ENCODE results near the gene BCL2L14. TPM values are rescaled to one million over a fixed set of nuclear protein-coding genes. Genes with fewer than 3 reads are reported as not detected.

The BCL2L14 gene
- polyA plus RNA-seq, 1 donor (not counting 4 experiments of a cell fraction or from before 2014, with no cell fraction given): not detected

DNA sequence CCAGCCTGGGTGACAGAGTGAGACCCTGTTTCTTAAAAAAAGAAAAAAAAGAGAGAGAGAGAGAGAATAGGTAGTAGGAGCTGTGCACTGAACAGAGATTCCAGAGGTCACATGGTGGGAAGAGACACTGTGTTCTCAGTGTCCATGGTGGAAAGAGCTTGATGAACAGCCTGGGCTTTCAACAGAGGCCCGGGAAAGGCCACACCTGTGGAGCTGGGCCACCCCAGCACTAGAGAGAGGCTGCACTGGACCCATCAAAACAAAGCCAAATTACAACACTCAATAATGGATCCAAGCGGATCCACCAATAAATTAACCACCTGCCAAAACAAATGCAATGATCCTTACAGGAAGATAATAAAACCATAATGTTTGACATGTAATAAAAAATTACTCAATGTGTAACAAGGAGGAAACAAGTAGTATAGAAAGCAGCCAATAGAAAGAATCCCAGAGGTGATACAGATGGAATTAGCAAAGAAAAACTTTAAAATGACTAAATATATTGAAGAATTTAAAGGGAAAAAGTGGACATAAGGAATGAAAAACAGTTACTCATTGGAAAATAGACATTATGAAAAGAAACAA is 44.8 kb upstream of the BCL2L14 start:
- Histone ChIP-seq H3K36me3 (ENCODE audit: control insufficient read depth in 2 of 2, extremely low read depth in 1 of 2, insufficient read depth in 2 of 2, low read length in 2 of 2) (no peaks in the 10 kb centered on the region), H2AFZ (ENCODE audit: control insufficient read depth, low read length) (no peak overlapping the region), H3K9ac (ENCODE audit: control insufficient read depth, extremely low read depth, insufficient read depth, low read length) (no peak overlapping the region), H3K4me2 (ENCODE audit: control insufficient read depth, extremely low read depth, insufficient read depth, low read depth, low read length) (no peak overlapping the region), H3K4me3 (ENCODE audit: control insufficient read depth in 2 of 3, extremely low read depth in 1 of 3, insufficient read depth in 2 of 3, low read depth in 1 of 3, low read length in 3 of 3) (no peak overlapping the region), H4K20me1 (ENCODE audit: control insufficient read depth, extremely low read depth, insufficient read depth, low read length) (no peaks in the 10 kb centered on the region), H3K27ac (ENCODE audit: control insufficient read depth, insufficient read depth, low read length) (no peak overlapping the region), H3K27me3 (ENCODE audit: control insufficient read depth, extremely low read depth, insufficient read depth, low read length) (no peaks in the 10 kb centered on the region), H3K9me3 (ENCODE audit: control insufficient read depth, low read depth, low read length) (no peaks in the 10 kb centered on the region), H3K9me1 (ENCODE audit: control insufficient read depth, extremely low read depth, insufficient read depth, low read length) (no peaks in the 10 kb centered on the region), H3K4me1 (ENCODE audit: control insufficient read depth, extremely low read depth, insufficient read depth, low read length) (no peaks in the 10 kb centered on the region), H3K79me2 (ENCODE audit: control insufficient read depth, insufficient read depth, low read length) (no peaks in the 10 kb centered on the region)
- TF ChIP-seq, protein P1, sequence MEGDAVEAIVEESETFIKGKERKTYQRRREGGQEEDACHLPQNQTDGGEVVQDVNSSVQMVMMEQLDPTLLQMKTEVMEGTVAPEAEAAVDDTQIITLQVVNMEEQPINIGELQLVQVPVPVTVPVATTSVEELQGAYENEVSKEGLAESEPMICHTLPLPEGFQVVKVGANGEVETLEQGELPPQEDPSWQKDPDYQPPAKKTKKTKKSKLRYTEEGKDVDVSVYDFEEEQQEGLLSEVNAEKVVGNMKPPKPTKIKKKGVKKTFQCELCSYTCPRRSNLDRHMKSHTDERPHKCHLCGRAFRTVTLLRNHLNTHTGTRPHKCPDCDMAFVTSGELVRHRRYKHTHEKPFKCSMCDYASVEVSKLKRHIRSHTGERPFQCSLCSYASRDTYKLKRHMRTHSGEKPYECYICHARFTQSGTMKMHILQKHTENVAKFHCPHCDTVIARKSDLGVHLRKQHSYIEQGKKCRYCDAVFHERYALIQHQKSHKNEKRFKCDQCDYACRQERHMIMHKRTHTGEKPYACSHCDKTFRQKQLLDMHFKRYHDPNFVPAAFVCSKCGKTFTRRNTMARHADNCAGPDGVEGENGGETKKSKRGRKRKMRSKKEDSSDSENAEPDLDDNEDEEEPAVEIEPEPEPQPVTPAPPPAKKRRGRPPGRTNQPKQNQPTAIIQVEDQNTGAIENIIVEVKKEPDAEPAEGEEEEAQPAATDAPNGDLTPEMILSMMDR (optimal IDR thresholded peaks at IDR 0.05 in 1 of 3, IDR thresholded peaks at IDR 0.05 in 1 of 3, conservative IDR thresholded peaks at IDR 0.05 in 1 of 3; ENCODE audit: extremely low read depth in 1 of 3, insufficient read depth in 2 of 3, low read length in 3 of 3): no peak
- TF ChIP-seq EZH2 (IDR thresholded peaks at IDR 0.05; ENCODE audit: low read length): no peak
- dilution Hi-C loops (cut with MboI; ENCODE audit: extremely low pct_ligation_motif_present, low sequenced_read_pairs): loop anchor here (25.0 kb wide), 1 partner anchor 439 kb away; no protein-coding TSS in a partner anchor
- FAIRE-seq (no peak), DNase-seq (ENCODE audit: low read depth, low spot score) (no peak)

DNA sequence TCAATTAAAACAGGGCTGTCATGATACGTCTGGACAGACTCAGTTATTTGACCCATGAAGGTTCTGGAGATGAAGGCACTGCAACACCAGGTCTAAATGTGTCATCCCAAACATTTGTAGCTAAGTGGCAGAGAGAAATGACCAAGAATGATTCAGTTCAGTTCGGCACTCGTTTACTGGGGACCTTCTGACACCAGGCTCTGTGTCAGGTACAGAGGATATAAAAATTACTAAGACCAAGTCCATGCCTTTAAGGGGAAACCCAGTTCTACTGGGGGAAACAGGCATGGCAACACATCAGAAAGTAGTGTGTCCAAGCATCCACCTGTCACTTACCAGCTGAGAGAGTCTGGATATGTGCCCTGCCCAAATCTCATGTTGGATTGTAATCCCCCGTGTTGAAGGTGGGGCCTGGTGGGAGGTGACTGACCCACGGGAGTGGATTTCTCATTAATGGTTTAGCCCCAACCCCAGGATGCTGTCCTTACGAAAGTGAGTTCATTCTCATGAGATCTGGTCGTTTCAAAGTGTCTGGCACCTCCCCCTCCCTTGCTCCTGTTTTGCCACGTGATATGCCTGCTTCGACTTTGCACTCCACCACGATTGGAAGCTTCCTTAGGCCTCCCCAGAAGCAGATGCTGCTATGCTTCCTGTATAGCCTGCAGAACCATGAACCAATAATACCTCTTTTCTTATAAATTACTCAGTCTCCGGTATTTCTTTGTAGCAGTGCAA is 41.9 kb upstream of the BCL2L14 start:
- dilution Hi-C loops (cut with MboI; ENCODE audit: extremely low pct_ligation_motif_present, low sequenced_read_pairs): loop anchor here (25.0 kb wide), 1 partner anchor 442 kb away; no protein-coding TSS in a partner anchor
- Histone ChIP-seq H3K4me3 (ENCODE audit: control insufficient read depth in 2 of 3, extremely low read depth in 1 of 3, insufficient read depth in 2 of 3, low read depth in 1 of 3, low read length in 3 of 3) (no peak overlapping the region), H3K9me1 (ENCODE audit: control insufficient read depth, extremely low read depth, insufficient read depth, low read length) (no peaks in the 10 kb centered on the region), H2AFZ (ENCODE audit: control insufficient read depth, low read length) (no peak overlapping the region), H3K36me3 (ENCODE audit: control insufficient read depth in 2 of 2, extremely low read depth in 1 of 2, insufficient read depth in 2 of 2, low read length in 2 of 2) (no peaks in the 10 kb centered on the region), H3K9me3 (ENCODE audit: control insufficient read depth, low read depth, low read length) (no peaks in the 10 kb centered on the region), H3K4me2 (ENCODE audit: control insufficient read depth, extremely low read depth, insufficient read depth, low read depth, low read length) (no peak overlapping the region), H3K79me2 (ENCODE audit: control insufficient read depth, insufficient read depth, low read length) (no peaks in the 10 kb centered on the region), H4K20me1 (ENCODE audit: control insufficient read depth, extremely low read depth, insufficient read depth, low read length) (no peaks in the 10 kb centered on the region), H3K27me3 (ENCODE audit: control insufficient read depth, extremely low read depth, insufficient read depth, low read length) (no peaks in the 10 kb centered on the region), H3K9ac (ENCODE audit: control insufficient read depth, extremely low read depth, insufficient read depth, low read length) (no peak overlapping the region), H3K27ac (ENCODE audit: control insufficient read depth, insufficient read depth, low read length) (no peak overlapping the region), H3K4me1 (ENCODE audit: control insufficient read depth, extremely low read depth, insufficient read depth, low read length) (peaks cover 11% of the 10 kb centered on the region)
- no peak for FAIRE-seq
- TF ChIP-seq EZH2 (IDR thresholded peaks at IDR 0.05; ENCODE audit: low read length): no peak
- TF ChIP-seq, protein P1 (optimal IDR thresholded peaks at IDR 0.05 in 1 of 3, IDR thresholded peaks at IDR 0.05 in 1 of 3, conservative IDR thresholded peaks at IDR 0.05 in 1 of 3; ENCODE audit: extremely low read depth in 1 of 3, insufficient read depth in 2 of 3, low read length in 3 of 3): no peak
- DNase-seq (ENCODE audit: low read depth, low spot score): no peak
